Left ventricle myocardium inferior (tissue), 1 donor: ENCODE data around the gene SCO2. TPM values are rescaled to one million over a fixed set of nuclear protein-coding genes. Genes with fewer than 3 reads are reported as not detected.
A peak's percentile ranks its signal among the peaks of the same experiment; 100 is the strongest.
"Not testable (repeated sequence)": the region's sequence is repeated elsewhere in the genome, so short reads cannot be mapped to it uniquely, and the experiment has no call there.

ENCODE experiments used
- DNase-seq: peaks from one replicate; pipeline ENCODE4 v3.0.0-alpha.2; 2020
- H3K27ac ChIP-seq: fragments of 200-600 bp; replicated peaks from 2 replicates; pipeline ENCODE4 v1.8.0; 2021
- H3K27me3 ChIP-seq: fragments of 200-600 bp; 2 replicates; pipeline ENCODE4 v1.8.0; 2021; ENCODE audit warnings: low read depth
- H3K36me3 ChIP-seq: fragments of 200-600 bp; 2 replicates; pipeline ENCODE4 v1.8.0; 2021
- H3K4me1 ChIP-seq: fragments of 200-600 bp; 2 replicates; pipeline ENCODE4 v1.8.0; 2021
- H3K4me3 ChIP-seq: fragments of 200-600 bp; 2 replicates; pipeline ENCODE4 v1.8.0; 2021; ENCODE audit warnings: mild to moderate bottlenecking, moderate library complexity
- H3K9me3 ChIP-seq: fragments of 200-600 bp; replicated peaks from 2 replicates; pipeline ENCODE4 v1.8.0; 2021
- intact Hi-C: fragments of 100-400 bp; cut with micrococcal nuclease; formaldehyde crosslinking; loops from one replicate; pipeline ENCODE4 v1.11.0; 2022
- total RNA-seq: library from RNA; stranded (reverse); fragmentation: NEBNext Ultra II Directional; extraction: Animal tissue kit (Norgen Biotek cat#: 25700); gene quantifications from one replicate; pipeline ENCODE4 v1.2.1, GENCODE V29; 2021
- TF ChIP-seq, protein P1 (sequence below): fragments of 200-600 bp; IDR thresholded peaks from 2 replicates; pipeline ENCODE4 v1.8.0; 2021; ENCODE audit warnings: antibody characterized with exemption, mild to moderate bottlenecking, borderline replicate concordance
- donor health status: DM: no; HTN: yes; CAD: no; lungs with severe emphysema.

SCO2 gene
- total RNA-seq, 1 donor from 2014 or later: not detected

DNA sequence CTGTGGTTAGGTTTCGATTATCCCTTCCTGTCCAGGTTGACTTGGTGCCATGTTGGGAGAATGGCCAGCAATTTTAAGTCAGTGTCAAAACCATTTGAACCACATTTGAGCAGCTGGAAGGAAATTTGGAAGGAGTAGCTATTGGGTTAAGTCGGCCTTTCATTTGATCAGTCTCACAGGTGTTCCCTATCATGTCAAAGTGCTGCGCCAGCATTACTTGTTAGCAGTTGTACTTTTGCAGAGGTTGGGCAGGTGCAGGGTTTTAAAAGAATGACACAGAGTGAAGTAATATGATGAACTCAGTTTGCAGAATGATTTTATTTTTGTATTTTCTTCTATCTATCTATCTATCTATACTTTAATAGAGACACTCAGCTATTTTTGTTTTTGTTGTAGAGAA is 10.8 kb upstream of the SCO2 start:
- TF ChIP-seq, protein P1, sequence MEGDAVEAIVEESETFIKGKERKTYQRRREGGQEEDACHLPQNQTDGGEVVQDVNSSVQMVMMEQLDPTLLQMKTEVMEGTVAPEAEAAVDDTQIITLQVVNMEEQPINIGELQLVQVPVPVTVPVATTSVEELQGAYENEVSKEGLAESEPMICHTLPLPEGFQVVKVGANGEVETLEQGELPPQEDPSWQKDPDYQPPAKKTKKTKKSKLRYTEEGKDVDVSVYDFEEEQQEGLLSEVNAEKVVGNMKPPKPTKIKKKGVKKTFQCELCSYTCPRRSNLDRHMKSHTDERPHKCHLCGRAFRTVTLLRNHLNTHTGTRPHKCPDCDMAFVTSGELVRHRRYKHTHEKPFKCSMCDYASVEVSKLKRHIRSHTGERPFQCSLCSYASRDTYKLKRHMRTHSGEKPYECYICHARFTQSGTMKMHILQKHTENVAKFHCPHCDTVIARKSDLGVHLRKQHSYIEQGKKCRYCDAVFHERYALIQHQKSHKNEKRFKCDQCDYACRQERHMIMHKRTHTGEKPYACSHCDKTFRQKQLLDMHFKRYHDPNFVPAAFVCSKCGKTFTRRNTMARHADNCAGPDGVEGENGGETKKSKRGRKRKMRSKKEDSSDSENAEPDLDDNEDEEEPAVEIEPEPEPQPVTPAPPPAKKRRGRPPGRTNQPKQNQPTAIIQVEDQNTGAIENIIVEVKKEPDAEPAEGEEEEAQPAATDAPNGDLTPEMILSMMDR: no peak
- DNase-seq: no peak
- no peak overlapping the region for H3K27ac ChIP-seq
- no peaks in the 10 kb centered on the region for H3K9me3 ChIP-seq
- intact Hi-C loops: no loop called here
- no peaks in the 10 kb centered on the region for H3K36me3 ChIP-seq
- H3K27me3 ChIP-seq: peaks cover 53% of the 10 kb centered on the region
- H3K4me3 ChIP-seq: no peak overlapping the region
- H3K4me1 ChIP-seq: peaks cover 33% of the 10 kb centered on the region

DNA sequence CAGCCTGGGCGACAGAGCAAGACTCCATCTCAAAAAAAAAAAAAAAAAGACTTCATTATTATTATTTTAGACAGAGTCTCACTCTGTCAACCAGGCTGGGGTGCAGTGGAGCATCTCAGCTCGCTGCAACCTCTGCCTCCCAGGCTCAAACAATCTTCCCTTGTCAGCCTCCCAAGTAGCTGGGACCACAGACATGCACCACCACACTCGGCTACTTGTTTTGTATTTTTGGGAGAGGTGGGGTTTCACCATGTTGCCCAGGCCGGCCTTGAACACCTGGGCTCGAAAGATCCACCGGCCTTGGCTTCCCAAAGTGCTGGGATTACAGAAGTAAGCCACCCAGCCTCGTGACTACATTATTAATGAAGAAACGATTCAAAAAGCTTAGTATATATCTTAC is 9.7 kb upstream of the SCO2 start:
- no peak overlapping the region for H3K27ac ChIP-seq
- TF ChIP-seq, protein P1: no peak
- H3K9me3 ChIP-seq: no peaks in the 10 kb centered on the region
- H3K27me3 ChIP-seq: peaks cover 64% of the 10 kb centered on the region
- DNase-seq: no peak
- no peaks in the 10 kb centered on the region for H3K36me3 ChIP-seq
- intact Hi-C loops: no loop called here
- H3K4me3 ChIP-seq: no peak overlapping the region
- peaks cover 43% of the 10 kb centered on the region for H3K4me1 ChIP-seq

- H3K9me3 ChIP-seq, H3K4me3 ChIP-seq, H3K27ac ChIP-seq, intact Hi-C loops, H3K36me3 ChIP-seq, DNase-seq: not testable (repeated sequence)
- Histone ChIP-seq H3K4me1 (peaks cover 46% of the 10 kb centered on the region), H3K27me3 (peaks cover 74% of the 10 kb centered on the region)
These were observed 8.7 kb upstream of the SCO2 start for GRCh38 chr22:50533856-50534711.

- Histone ChIP-seq H3K4me1 (peaks cover 48% of the 10 kb centered on the region), H3K36me3 (no peaks in the 10 kb centered on the region), H3K4me3 (peak overlapping the region; percentile 74), H3K27ac (peak overlapping the region; percentile 94), H3K9me3 (no peaks in the 10 kb centered on the region), H3K27me3 (peaks cover 75% of the 10 kb centered on the region)
- TF ChIP-seq, protein P1: no peak
- DNase-seq: no peak
- intact Hi-C loops: no loop called here
These were observed 7.7 kb upstream of the SCO2 start for GRCh38 chr22:50532824-50533796.

- peak overlapping the region; percentile 94 for H3K27ac ChIP-seq
- H3K27me3 ChIP-seq: peaks cover 75% of the 10 kb centered on the region
- no peaks in the 10 kb centered on the region for H3K36me3 ChIP-seq
- H3K4me1 ChIP-seq: peaks cover 57% of the 10 kb centered on the region
- H3K9me3 ChIP-seq: no peaks in the 10 kb centered on the region
- DNase-seq: peak; percentile 88
- intact Hi-C loops: no loop called here
- peak overlapping the region; percentile 74 for H3K4me3 ChIP-seq
- TF ChIP-seq, protein P1: no peak
These were observed 6.7 kb upstream of the SCO2 start for GRCh38 chr22:50531962-50532674.
